ENCODE data around the gene IDI2.
"Not testable (repeated sequence)": the region's sequence is repeated elsewhere in the genome, so short reads cannot be mapped to it uniquely, and the experiment has no call there.

IDI2 gene

DNA sequence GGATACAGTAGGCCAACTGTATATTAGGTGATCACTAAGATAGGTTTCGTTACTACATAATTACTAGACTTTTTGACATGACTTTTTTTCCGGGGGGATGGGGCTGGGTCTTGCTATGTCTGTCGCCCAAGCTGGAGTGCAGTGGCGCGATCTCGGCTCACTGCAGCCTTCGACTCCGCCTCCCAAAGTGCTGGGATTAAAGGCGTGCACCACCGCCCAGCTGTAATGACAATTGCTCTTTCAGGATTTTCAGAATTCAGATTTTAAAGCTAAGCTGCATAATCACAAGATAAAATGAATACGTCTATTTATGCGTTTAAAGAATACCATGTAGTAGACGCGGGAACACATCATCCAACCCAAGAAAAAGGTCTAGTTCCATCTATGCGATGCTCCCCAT is 22.3 kb upstream of the IDI2 start:
- Histone ChIP-seq H3K27me3 (ENCODE audit: control insufficient read depth, insufficient read depth, low read length, poor library complexity, severe bottlenecking) (no peaks in the 10 kb centered on the region), H3K9me3 (ENCODE audit: control insufficient read depth, low read length) (no peaks in the 10 kb centered on the region), H3K4me3 (ENCODE audit: insufficient read depth, low read depth, low read length) (peak overlapping the region; percentile 95), H3K27ac (ENCODE audit: insufficient read depth, low read depth, low read length, poor library complexity, severe bottlenecking) (no peak overlapping the region), H3K36me3 (ENCODE audit: control insufficient read depth, insufficient read depth, low read length) (peaks cover 4% of the 10 kb centered on the region), H3K4me1 (ENCODE audit: control insufficient read depth, insufficient read depth, low read length) (peaks cover 5% of the 10 kb centered on the region)
- WGBS, 2 experiments = 6 to 8% methylated on average over 15 of the region's 15 CpGs

- 84 to 85% methylated on average over 6 of the region's 6 CpGs for WGBS, 2 experiments
- peaks cover 15% of the 10 kb centered on the region for H3K36me3 ChIP-seq (ENCODE audit: control insufficient read depth, insufficient read depth, low read length)
- no peaks in the 10 kb centered on the region for H3K9me3 ChIP-seq (ENCODE audit: control insufficient read depth, low read length)
- no peak overlapping the region for H3K4me3 ChIP-seq (ENCODE audit: insufficient read depth, low read depth, low read length)
- H3K27me3 ChIP-seq (ENCODE audit: control insufficient read depth, insufficient read depth, low read length, poor library complexity, severe bottlenecking) = no peaks in the 10 kb centered on the region
- H3K4me1 ChIP-seq (ENCODE audit: control insufficient read depth, insufficient read depth, low read length) = no peaks in the 10 kb centered on the region
- H3K27ac ChIP-seq (ENCODE audit: insufficient read depth, low read depth, low read length, poor library complexity, severe bottlenecking) = no peak overlapping the region
These were observed 19.8 kb upstream of the IDI2 start for GRCh38 chr10:1045415-1045814.

GRCh38 chr10:1044964-1045363 is 19.3 kb upstream of the IDI2 start:
- H3K4me1 ChIP-seq (ENCODE audit: control insufficient read depth, insufficient read depth, low read length) = no peaks in the 10 kb centered on the region
- H3K4me3 ChIP-seq (ENCODE audit: insufficient read depth, low read depth, low read length) = no peak overlapping the region
- H3K36me3 ChIP-seq (ENCODE audit: control insufficient read depth, insufficient read depth, low read length) = peaks cover 19% of the 10 kb centered on the region
- no peaks in the 10 kb centered on the region for H3K9me3 ChIP-seq (ENCODE audit: control insufficient read depth, low read length)
- H3K27me3 ChIP-seq (ENCODE audit: control insufficient read depth, insufficient read depth, low read length, poor library complexity, severe bottlenecking) = no peaks in the 10 kb centered on the region
- no peak overlapping the region for H3K27ac ChIP-seq (ENCODE audit: insufficient read depth, low read depth, low read length, poor library complexity, severe bottlenecking)
- WGBS, 2 experiments = 92 to 94% methylated on average over 4 of the region's 4 CpGs

DNA sequence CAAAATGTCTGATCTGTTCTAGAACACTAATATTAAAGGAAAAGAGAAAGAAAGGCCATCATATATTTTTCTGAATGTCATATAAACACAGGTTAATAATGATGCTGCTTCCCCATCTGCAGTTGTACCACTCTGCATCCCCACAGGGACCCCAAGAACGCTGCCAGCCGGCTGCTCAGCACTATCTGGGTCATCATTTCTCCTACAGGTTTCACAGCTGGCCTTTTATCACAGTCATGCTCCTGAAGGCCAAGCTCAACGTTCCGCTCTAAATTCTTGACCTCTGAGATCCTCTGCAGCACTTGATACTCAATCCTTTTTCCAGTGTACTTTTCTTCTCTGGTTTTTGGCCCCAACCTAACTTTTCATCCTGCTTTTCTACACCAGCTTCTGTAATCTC is 18.5 kb upstream of the IDI2 start:
- Histone ChIP-seq H3K36me3 (ENCODE audit: control insufficient read depth, insufficient read depth, low read length) (peaks cover 20% of the 10 kb centered on the region), H3K4me3 (ENCODE audit: insufficient read depth, low read depth, low read length) (no peak overlapping the region), H3K27me3 (ENCODE audit: control insufficient read depth, insufficient read depth, low read length, poor library complexity, severe bottlenecking) (no peaks in the 10 kb centered on the region), H3K9me3 (ENCODE audit: control insufficient read depth, low read length) (no peaks in the 10 kb centered on the region), H3K4me1 (ENCODE audit: control insufficient read depth, insufficient read depth, low read length) (no peaks in the 10 kb centered on the region), H3K27ac (ENCODE audit: insufficient read depth, low read depth, low read length, poor library complexity, severe bottlenecking) (no peak overlapping the region)
- 91 to 92% methylated on average over 4 of the region's 4 CpGs for WGBS, 2 experiments

DNA sequence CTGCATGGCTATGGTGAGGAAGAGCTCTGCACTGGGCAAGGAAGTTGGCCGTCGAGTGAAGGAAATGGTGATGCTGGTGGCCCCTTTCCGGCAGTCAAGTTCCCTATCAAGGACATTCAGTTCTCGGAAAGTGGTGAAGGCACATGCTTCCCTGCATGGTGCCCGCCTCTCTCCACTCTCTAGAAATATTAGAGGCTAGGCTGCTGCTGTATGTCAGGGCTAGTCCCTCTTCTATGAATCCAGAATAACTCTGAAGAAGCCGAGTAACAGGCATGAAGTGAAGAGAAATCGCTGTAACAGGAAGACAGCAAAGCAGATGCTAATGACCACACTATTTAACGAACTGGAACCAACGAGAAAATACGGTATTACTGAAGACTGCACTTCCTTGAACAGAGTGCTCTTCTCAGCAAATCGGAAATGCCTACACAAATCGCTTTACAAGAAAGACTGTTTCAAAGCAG is 17.9 kb upstream of the IDI2 start:
- 95% methylated on average over 12 of the region's 12 CpGs for WGBS, 2 experiments
- Histone ChIP-seq H3K27ac (ENCODE audit: insufficient read depth, low read depth, low read length, poor library complexity, severe bottlenecking) (no peak overlapping the region), H3K4me3 (ENCODE audit: insufficient read depth, low read depth, low read length) (no peak overlapping the region), H3K36me3 (ENCODE audit: control insufficient read depth, insufficient read depth, low read length) (peaks cover 20% of the 10 kb centered on the region), H3K9me3 (ENCODE audit: control insufficient read depth, low read length) (no peaks in the 10 kb centered on the region), H3K4me1 (ENCODE audit: control insufficient read depth, insufficient read depth, low read length) (no peaks in the 10 kb centered on the region), H3K27me3 (ENCODE audit: control insufficient read depth, insufficient read depth, low read length, poor library complexity, severe bottlenecking) (no peaks in the 10 kb centered on the region)

DNA sequence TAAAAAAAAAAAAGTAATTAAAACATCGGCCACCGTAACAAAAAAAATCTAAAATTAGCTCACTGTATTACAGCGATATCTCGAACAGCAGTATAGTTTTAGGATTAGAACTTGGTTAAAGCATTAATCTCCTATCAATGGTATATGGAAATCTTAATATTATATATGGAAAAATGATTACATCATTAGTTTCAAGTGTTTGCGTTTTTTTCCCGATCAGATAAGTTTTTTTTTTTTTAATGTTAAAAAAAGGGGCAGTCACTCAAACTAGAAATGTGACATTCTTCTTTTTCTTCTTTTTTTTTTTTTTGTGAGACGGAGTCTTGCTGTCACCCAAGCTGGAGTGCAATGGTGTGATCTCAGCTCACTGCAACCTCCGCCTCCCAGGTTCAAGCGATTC is 15.9 kb upstream of the IDI2 start:
- no peaks in the 10 kb centered on the region for H3K9me3 ChIP-seq (ENCODE audit: control insufficient read depth, low read length)
- no peak overlapping the region for H3K27ac ChIP-seq (ENCODE audit: insufficient read depth, low read depth, low read length, poor library complexity, severe bottlenecking)
- H3K27me3 ChIP-seq (ENCODE audit: control insufficient read depth, insufficient read depth, low read length, poor library complexity, severe bottlenecking) = no peaks in the 10 kb centered on the region
- 97% methylated on average over 6 to 8 of the region's 9 CpGs for WGBS, 2 experiments
- peaks cover 20% of the 10 kb centered on the region for H3K36me3 ChIP-seq (ENCODE audit: control insufficient read depth, insufficient read depth, low read length)
- H3K4me1 ChIP-seq (ENCODE audit: control insufficient read depth, insufficient read depth, low read length) = no peaks in the 10 kb centered on the region
- no peak overlapping the region for H3K4me3 ChIP-seq (ENCODE audit: insufficient read depth, low read depth, low read length)

- Histone ChIP-seq H3K9me3 (ENCODE audit: control insufficient read depth, low read length) (no peaks in the 10 kb centered on the region), H3K36me3 (ENCODE audit: control insufficient read depth, insufficient read depth, low read length) (peaks cover 20% of the 10 kb centered on the region), H3K27ac (ENCODE audit: insufficient read depth, low read depth, low read length, poor library complexity, severe bottlenecking) (no peak overlapping the region), H3K4me1 (ENCODE audit: control insufficient read depth, insufficient read depth, low read length) (no peaks in the 10 kb centered on the region), H3K4me3 (ENCODE audit: insufficient read depth, low read depth, low read length) (no peak overlapping the region), H3K27me3 (ENCODE audit: control insufficient read depth, insufficient read depth, low read length, poor library complexity, severe bottlenecking) (no peaks in the 10 kb centered on the region)
- 91 to 93% methylated on average over 3 of the region's 3 CpGs for WGBS, 2 experiments
These were observed 14.5 kb upstream of the IDI2 start for GRCh38 chr10:1040133-1040532.

DNA sequence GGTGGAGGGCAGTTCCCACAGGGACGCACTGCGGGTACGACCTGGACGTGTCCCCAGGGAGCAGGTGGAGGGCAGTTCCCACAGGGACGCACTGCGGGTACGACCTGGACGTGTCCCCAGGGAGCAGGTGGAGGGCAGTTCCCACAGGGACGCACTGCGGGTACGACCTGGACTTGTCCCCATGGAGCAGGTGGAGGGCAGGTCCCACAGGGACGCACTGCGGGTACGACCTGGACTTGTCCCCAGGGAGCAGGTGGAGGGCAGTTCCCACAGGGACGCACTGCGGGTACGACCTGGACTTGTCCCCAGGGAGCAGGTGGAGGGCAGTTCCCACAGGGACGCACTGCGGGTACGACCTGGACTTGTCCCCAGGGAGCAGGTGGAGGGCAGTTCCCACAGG is 13.1 kb upstream of the IDI2 start:
- H3K4me3 ChIP-seq (ENCODE audit: insufficient read depth, low read depth, low read length) = not testable (repeated sequence)

DNA sequence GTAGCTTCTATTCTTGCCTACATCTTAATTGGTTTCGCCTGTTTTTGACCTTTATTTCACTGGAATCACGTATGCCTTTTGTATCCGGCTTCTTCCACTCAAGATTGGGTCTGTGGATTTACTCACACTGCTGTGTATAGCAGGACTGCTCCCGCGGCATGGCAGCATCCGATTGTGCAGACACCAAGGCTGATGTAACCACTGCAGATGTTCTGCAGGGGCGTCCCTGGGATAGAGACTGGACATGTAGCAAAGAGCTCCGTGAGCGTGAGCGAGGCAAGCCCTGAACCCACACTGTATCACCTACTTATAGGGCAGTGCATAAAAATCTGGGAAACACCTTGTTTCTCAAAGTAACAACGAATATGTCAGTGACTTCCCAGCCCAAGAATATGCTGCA is 11.4 kb upstream of the IDI2 start:
- WGBS, 2 experiments = 93 to 94% methylated on average over 11 of the region's 11 CpGs
- H3K4me1 ChIP-seq (ENCODE audit: control insufficient read depth, insufficient read depth, low read length) = no peaks in the 10 kb centered on the region
- H3K27ac ChIP-seq (ENCODE audit: insufficient read depth, low read depth, low read length, poor library complexity, severe bottlenecking) = no peak overlapping the region
- H3K27me3 ChIP-seq (ENCODE audit: control insufficient read depth, insufficient read depth, low read length, poor library complexity, severe bottlenecking) = no peaks in the 10 kb centered on the region
- H3K36me3 ChIP-seq (ENCODE audit: control insufficient read depth, insufficient read depth, low read length) = peaks cover 16% of the 10 kb centered on the region
- no peaks in the 10 kb centered on the region for H3K9me3 ChIP-seq (ENCODE audit: control insufficient read depth, low read length)
- H3K4me3 ChIP-seq (ENCODE audit: insufficient read depth, low read depth, low read length) = no peak overlapping the region

More for the DNA sequence above, 13.1 kb upstream of the IDI2 start:
- H3K27me3 ChIP-seq (ENCODE audit: control insufficient read depth, insufficient read depth, low read length, poor library complexity, severe bottlenecking); H3K27ac ChIP-seq (ENCODE audit: insufficient read depth, low read depth, low read length, poor library complexity, severe bottlenecking); H3K4me1 ChIP-seq (ENCODE audit: control insufficient read depth, insufficient read depth, low read length); H3K9me3 ChIP-seq (ENCODE audit: control insufficient read depth, low read length): not testable (repeated sequence)
- peaks cover 18% of the 10 kb centered on the region for H3K36me3 ChIP-seq (ENCODE audit: control insufficient read depth, insufficient read depth, low read length)
- WGBS, 2 experiments = 93% methylated on average over 11 of the region's 20 CpGs

DNA sequence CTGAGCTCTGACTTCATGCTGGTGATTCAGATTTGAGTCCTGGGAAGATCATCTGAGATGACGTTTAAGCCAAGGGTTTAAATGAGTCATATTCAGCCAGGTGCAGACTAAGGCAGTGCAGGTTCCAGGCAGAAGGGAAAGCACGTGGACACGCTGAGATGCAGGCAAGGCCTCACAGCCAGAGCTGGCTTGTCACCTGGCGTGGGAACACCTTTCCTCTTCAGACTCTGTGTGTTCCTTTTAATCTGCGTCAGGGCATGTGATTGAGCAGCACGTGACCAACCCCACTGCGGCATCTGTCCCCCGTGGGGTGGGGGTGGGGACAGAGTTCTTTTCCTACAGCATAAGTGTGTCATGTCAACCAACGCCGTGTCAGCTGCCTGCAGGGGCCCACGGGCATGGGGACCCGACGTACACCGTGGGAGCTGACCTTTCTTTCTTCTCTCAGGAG is 10.7 kb upstream of the IDI2 start:
- Histone ChIP-seq H3K4me1 (ENCODE audit: control insufficient read depth, insufficient read depth, low read length) (no peaks in the 10 kb centered on the region), H3K27me3 (ENCODE audit: control insufficient read depth, insufficient read depth, low read length, poor library complexity, severe bottlenecking) (no peaks in the 10 kb centered on the region), H3K36me3 (ENCODE audit: control insufficient read depth, insufficient read depth, low read length) (peaks cover 11% of the 10 kb centered on the region), H3K9me3 (ENCODE audit: control insufficient read depth, low read length) (no peaks in the 10 kb centered on the region), H3K27ac (ENCODE audit: insufficient read depth, low read depth, low read length, poor library complexity, severe bottlenecking) (no peak overlapping the region), H3K4me3 (ENCODE audit: insufficient read depth, low read depth, low read length) (no peak overlapping the region)
- WGBS, 2 experiments = 89 to 90% methylated on average over 14 of the region's 14 CpGs

GRCh38 chr10:1035201-1035600 is 9.5 kb upstream of the IDI2 start:
- Histone ChIP-seq H3K36me3 (ENCODE audit: control insufficient read depth, insufficient read depth, low read length) (peaks cover 3% of the 10 kb centered on the region), H3K27me3 (ENCODE audit: control insufficient read depth, insufficient read depth, low read length, poor library complexity, severe bottlenecking) (no peaks in the 10 kb centered on the region), H3K9me3 (ENCODE audit: control insufficient read depth, low read length) (no peaks in the 10 kb centered on the region), H3K27ac (ENCODE audit: insufficient read depth, low read depth, low read length, poor library complexity, severe bottlenecking) (no peak overlapping the region), H3K4me3 (ENCODE audit: insufficient read depth, low read depth, low read length) (no peak overlapping the region), H3K4me1 (ENCODE audit: control insufficient read depth, insufficient read depth, low read length) (no peaks in the 10 kb centered on the region)
- WGBS, 2 experiments = 63 to 66% methylated on average over 6 of the region's 6 CpGs

All from ectodermal cell (in vitro differentiated cells).